K562 (cell line): ENCODE data around the gene PPP1R9A. TPM values are rescaled to one million over a fixed set of nuclear protein-coding genes. Genes with fewer than 3 reads are reported as not detected.

Source experiments
- ATAC-seq: fragments of 200-7000 bp; cut with Tn5 transposase; 3 replicates; pipeline ENCODE4 v1.9.1; 2020; ENCODE audit warnings: moderate library complexity
- BruUV-seq: library from RNA; stranded (reverse); fragments of 400-500 nt; replicated peaks from 2 replicates; lab custom pipeline; 2021; lab: Mats Ljungman, UMichigan
- CTCF ChIA-PET: fragments of 300-600 bp; formaldehyde crosslinking; extraction: SDS; loops from one replicate; lab custom pipeline; 2021; ENCODE audit warnings: low intra/inter-chr PET ratio; lab: Yijun Ruan, JAX
- POLR2A ChIA-PET: fragments of 300-600, 350-650 bp; sonication (Branson Sonifier 250); formaldehyde crosslinking; extraction: SDS; loops from one replicate; lab custom pipeline; 2021; ENCODE audit warnings: antibody characterized with exemption, inconsistent platforms; lab: Yijun Ruan, JAX
- DNase-seq, 4 experiments: peaks; one replicate each; pipeline versions ENCODE4 v3.0.0 to v3.0.0-alpha.2; 2011 to 2018; ENCODE audit warnings: low spot score in 3 of 4, mixed read lengths in 3 of 4; ENCODE audit errors: extremely low read depth in 1 of 4
- FAIRE-seq: peaks from 2 replicates; lab custom pipeline; 2011; peaks lifted over from hg19 to GRCh38; lab: Jason Lieb, UNC
- H2AFZ ChIP-seq: 2 replicates; pipeline ENCODE4 v1.6.0; 2011; ENCODE audit warnings: low read depth, low read length, control low read depth, inconsistent platforms
- H3K27ac ChIP-seq: fragments of 200-600 bp; 3 replicates; pipeline ENCODE4 v1.8.0; 2011; ENCODE audit warnings: low read depth, mild to moderate bottlenecking, control low read depth, inconsistent platforms, low read length, moderate library complexity, mixed read lengths; ENCODE audit errors: extremely low read depth
- H3K27me3 ChIP-seq, 2 experiments: fragments of 300-600 bp in 1 of 2; 2 replicates in 1 of 2; 3 replicates in 1 of 2; pipeline versions ENCODE4 v1.6.0 to v1.8.0; 2011; ENCODE audit warnings: inconsistent platforms in 2 of 2, low read length in 2 of 2, mild to moderate bottlenecking in 1 of 2, mixed read lengths in 1 of 2, moderate library complexity in 1 of 2; ENCODE audit not compliant: control insufficient read depth in 2 of 2, insufficient read depth in 2 of 2
- H3K36me3 ChIP-seq: fragments of 300-600 bp; 3 replicates; pipeline ENCODE4 v1.8.0; 2011; ENCODE audit warnings: mild to moderate bottlenecking, low read length, inconsistent platforms; ENCODE audit not compliant: control insufficient read depth, insufficient read depth
- H3K4me1 ChIP-seq, 2 experiments: fragments of 200-600 bp in 1 of 2; replicated peaks in 1 of 2; 2 replicates in 1 of 2; 3 replicates in 1 of 2; pipeline versions ENCODE4 v1.5.1 to v1.8.0; 2011; ENCODE audit warnings: inconsistent platforms in 2 of 2, low read length in 2 of 2, mild to moderate bottlenecking in 1 of 2, mixed read lengths in 1 of 2, moderate library complexity in 1 of 2; ENCODE audit not compliant: control insufficient read depth in 2 of 2, insufficient read depth in 2 of 2
- H3K4me2 ChIP-seq: 2 replicates; pipeline ENCODE4 v1.6.1; 2011; ENCODE audit warnings: low read length, control low read depth, inconsistent platforms, mixed read lengths; ENCODE audit not compliant: insufficient read depth
- H3K4me3 ChIP-seq: fragments of 200-600 bp; sonication (generic), shearing (Covaris generic); 2 replicates; pipeline ENCODE4 v1.5.1; 2016; ENCODE audit warnings: control low read depth, inconsistent platforms
- H3K79me2 ChIP-seq: fragments of 200-600 bp; 3 replicates; pipeline ENCODE4 v1.8.0; 2011; ENCODE audit warnings: low read length, inconsistent platforms; ENCODE audit not compliant: control insufficient read depth, insufficient read depth
- H3K9ac ChIP-seq, 2 experiments: 2 replicates each; pipeline versions ENCODE4 v1.6.0 to v1.6.1; 2011; ENCODE audit warnings: low read depth in 2 of 2, low read length in 2 of 2, control low read depth in 1 of 2, inconsistent platforms in 1 of 2, mild to moderate bottlenecking in 1 of 2, mixed read lengths in 1 of 2; ENCODE audit not compliant: insufficient read depth in 1 of 2
- H3K9me1 ChIP-seq: one replicate; pipeline ENCODE4 v1.6.0; 2011; ENCODE audit warnings: inconsistent platforms, mild to moderate bottlenecking, low read length, moderate library complexity; ENCODE audit not compliant: control insufficient read depth, insufficient read depth
- H3K9me3 ChIP-seq: replicated peaks from 2 replicates; pipeline ENCODE4 v1.5.1; 2011; ENCODE audit warnings: low read depth, low read length, inconsistent platforms; ENCODE audit not compliant: control insufficient read depth, insufficient read depth
- H4K20me1 ChIP-seq: replicated peaks from 2 replicates; pipeline ENCODE4 v1.6.1; 2011; ENCODE audit warnings: low read length, inconsistent platforms, mixed read lengths; ENCODE audit not compliant: control insufficient read depth, insufficient read depth
- KDM2B ChIP-seq: fragments of 250-450 bp; sonication (Bioruptor Pico); IDR thresholded peaks from 2 replicates; pipeline ENCODE4 v1.8.0; 2021; ENCODE audit warnings: mild to moderate bottlenecking, moderate library complexity
- PTBP1 ChIP-seq: fragments of 200-400 bp; formaldehyde crosslinking; IDR thresholded peaks from 2 replicates; pipeline ENCODE4 v1.6.1; 2017; ENCODE audit warnings: low read depth, low read length
- SIN3A ChIP-seq, 2 experiments: fragments of 150-350 bp in 1 of 2; IDR thresholded peaks; 2 replicates each; pipeline ENCODE4 v1.6.1; 2011 to 2016; ENCODE audit warnings: borderline replicate concordance in 2 of 2, low read depth in 2 of 2, low read length in 2 of 2, mild to moderate bottlenecking in 2 of 2, moderate library complexity in 2 of 2; ENCODE audit not compliant: control insufficient read depth in 1 of 2
- WGBS: fragments of 100-300 bp; shearing (Covaris generic); methylation state at CpG from one replicate; pipeline ENCODE4 v1.1.6; 2016; ENCODE audit warnings: low coverage, mixed read lengths; ENCODE audit not compliant: insufficient coverage; ENCODE audit errors: missing lambda C conversion rate; 5-methylcytosine and 5-hydroxymethylcytosine counted together
- in situ Hi-C: fragments of 300-500 bp; cut with MboI; formaldehyde crosslinking; loops from 4 replicates; pipeline ENCODE4 v1.15.0; 2018; ENCODE audit warnings: inconsistent platforms, mixed read lengths
- intact Hi-C: fragments of 100-400 bp; cut with micrococcal nuclease; formaldehyde crosslinking; loops from 2 replicates; pipeline ENCODE4 v1.14.2; 2022
- polyA plus RNA-seq, 8 experiments: library from polyadenylated mRNA; depleted of rRNA in 4 of 8; stranded (reverse) in 5 of 8; unstranded in 3 of 8; fragments of >200 nt; fragmentation: Nextera tagmentation in 2 of 8; fragmentation: Illumina TruSeq in 1 of 8; extraction: Ambion mirVana in 2 of 8; extraction: Trizol in 1 of 8; gene quantifications; 2 replicates each; pipeline versions ENCODE4 v1.2.1 to v1.2.3, GENCODE V29; 2011 to 2014; ENCODE audit warnings: inconsistent platforms in 1 of 8, missing spikeins in 1 of 8
- total RNA-seq, 7 experiments: library from RNA; depleted of rRNA in 6 of 7; stranded (reverse); fragments of >200 nt in 6 of 7; fragmentation: Illumina TruSeq in 2 of 7; extraction: Trizol in 2 of 7; gene quantifications; 2 replicates each; pipeline versions ENCODE4 v1.2.1 to v1.2.3, GENCODE V29; 2011 to 2021; ENCODE audit warnings: low replicate concordance in 1 of 7
- TF ChIP-seq, protein P1 (sequence below): fragments of 450-650 bp; formaldehyde crosslinking; IDR thresholded peaks from 2 replicates; pipeline ENCODE4 v1.4.0; 2020; ENCODE audit warnings: mild to moderate bottlenecking, mixed read lengths
- TF ChIP-seq, protein P2 (sequence below), 2 experiments: fragments of 450-650 bp in 1 of 2; sonication (generic) in 1 of 2; formaldehyde crosslinking in 1 of 2; IDR thresholded peaks; 2 replicates each; pipeline versions ENCODE4 v1.7.1 to v1.9.0; 2016 to 2022; ENCODE audit warnings: inconsistent platforms in 1 of 2, mild to moderate bottlenecking in 1 of 2, missing genetic modification reagents in 1 of 2

Gene PPP1R9A
- total and polyA plus RNA-seq, 9 of the 15 experiments (the other 6 are each of a cell fraction or from before 2014, with no cell fraction given): 0.24 TPM; not detected in 8

DNA sequence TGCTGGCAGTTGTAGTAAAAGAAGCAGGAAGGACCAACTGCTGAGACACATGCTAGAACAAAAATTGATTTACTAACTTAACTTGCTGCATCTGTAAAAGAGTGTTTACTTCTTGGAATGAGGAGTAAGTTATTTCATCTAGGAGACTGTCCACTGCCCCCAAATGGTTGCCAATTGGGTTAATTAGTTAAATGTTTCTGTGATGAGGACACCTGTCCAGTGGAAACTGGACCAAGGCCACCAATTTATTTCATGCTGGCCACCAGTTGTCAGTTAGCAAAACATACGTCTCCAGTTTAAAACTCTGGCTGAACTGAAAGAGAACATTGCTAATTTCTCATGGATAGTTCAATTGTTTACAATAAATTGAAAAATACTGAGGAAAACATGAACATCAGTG is 191.7 kb downstream of the PPP1R9A start (continued):
- TF ChIP-seq, protein P1, sequence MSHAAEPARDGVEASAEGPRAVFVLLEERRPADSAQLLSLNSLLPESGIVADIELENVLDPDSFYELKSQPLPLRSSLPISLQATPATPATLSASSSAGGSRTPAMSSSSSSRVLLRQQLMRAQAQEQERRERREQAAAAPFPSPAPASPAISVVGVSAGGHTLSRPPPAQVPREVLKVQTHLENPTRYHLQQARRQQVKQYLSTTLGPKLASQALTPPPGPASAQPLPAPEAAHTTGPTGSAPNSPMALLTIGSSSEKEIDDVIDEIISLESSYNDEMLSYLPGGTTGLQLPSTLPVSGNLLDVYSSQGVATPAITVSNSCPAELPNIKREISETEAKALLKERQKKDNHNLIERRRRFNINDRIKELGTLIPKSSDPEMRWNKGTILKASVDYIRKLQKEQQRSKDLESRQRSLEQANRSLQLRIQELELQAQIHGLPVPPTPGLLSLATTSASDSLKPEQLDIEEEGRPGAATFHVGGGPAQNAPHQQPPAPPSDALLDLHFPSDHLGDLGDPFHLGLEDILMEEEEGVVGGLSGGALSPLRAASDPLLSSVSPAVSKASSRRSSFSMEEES: no peak
- no peak for TF ChIP-seq KDM2B (CRISPR knock-in tag)
- TF ChIP-seq SIN3A (IDR thresholded peaks at IDR 0.05; ENCODE audit: borderline replicate concordance in 2 of 2, control insufficient read depth in 1 of 2, low read depth in 2 of 2, low read length in 2 of 2): no peak
- no peak for TF ChIP-seq PTBP1

DNA sequence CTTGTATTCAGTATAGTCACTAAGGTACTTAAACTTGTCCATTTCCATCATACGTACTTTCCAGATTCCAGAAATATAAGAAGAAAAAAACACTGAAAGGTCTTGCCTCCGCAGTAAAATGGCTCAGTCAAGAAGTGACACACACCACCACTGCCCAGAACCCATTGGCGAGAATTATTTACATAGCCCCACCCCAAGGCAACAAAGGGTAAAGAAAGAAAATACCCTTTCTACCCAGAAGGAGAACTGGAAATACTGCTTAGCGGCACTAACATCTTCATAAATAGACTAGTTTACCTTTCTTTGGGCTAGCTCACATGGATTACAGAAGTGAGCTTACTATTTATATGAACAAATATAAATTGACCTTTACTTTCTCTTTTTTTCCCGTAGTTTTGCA is 194.0 kb downstream of the PPP1R9A start:
- Histone ChIP-seq H3K27ac (no peak overlapping the region), H3K27me3 (no peaks in the 10 kb centered on the region), H3K9me1 (no peaks in the 10 kb centered on the region), H3K9ac (no peak overlapping the region), H2AFZ (no peak overlapping the region), H4K20me1 (no peaks in the 10 kb centered on the region), H3K9me3 (no peaks in the 10 kb centered on the region; the same call in none of the 2 replicates), H3K4me3 (no peak overlapping the region), H3K79me2 (no peaks in the 10 kb centered on the region), H3K4me2 (no peak overlapping the region), H3K4me1 (no peaks in the 10 kb centered on the region), H3K36me3 (no peaks in the 10 kb centered on the region)
- in situ Hi-C loops (no loop called here), intact Hi-C loops (no loop called here)
- FAIRE-seq: no peak
- BruUV-seq: no TSS peak
- ATAC-seq: no peak
- WGBS: 2% methylated on average over 5 of the region's 5 CpGs
- DNase-seq: no peak
- ChIA-PET POLR2A (no interaction called here), CTCF (no interaction called here)
- TF ChIP-seq, protein P2, sequence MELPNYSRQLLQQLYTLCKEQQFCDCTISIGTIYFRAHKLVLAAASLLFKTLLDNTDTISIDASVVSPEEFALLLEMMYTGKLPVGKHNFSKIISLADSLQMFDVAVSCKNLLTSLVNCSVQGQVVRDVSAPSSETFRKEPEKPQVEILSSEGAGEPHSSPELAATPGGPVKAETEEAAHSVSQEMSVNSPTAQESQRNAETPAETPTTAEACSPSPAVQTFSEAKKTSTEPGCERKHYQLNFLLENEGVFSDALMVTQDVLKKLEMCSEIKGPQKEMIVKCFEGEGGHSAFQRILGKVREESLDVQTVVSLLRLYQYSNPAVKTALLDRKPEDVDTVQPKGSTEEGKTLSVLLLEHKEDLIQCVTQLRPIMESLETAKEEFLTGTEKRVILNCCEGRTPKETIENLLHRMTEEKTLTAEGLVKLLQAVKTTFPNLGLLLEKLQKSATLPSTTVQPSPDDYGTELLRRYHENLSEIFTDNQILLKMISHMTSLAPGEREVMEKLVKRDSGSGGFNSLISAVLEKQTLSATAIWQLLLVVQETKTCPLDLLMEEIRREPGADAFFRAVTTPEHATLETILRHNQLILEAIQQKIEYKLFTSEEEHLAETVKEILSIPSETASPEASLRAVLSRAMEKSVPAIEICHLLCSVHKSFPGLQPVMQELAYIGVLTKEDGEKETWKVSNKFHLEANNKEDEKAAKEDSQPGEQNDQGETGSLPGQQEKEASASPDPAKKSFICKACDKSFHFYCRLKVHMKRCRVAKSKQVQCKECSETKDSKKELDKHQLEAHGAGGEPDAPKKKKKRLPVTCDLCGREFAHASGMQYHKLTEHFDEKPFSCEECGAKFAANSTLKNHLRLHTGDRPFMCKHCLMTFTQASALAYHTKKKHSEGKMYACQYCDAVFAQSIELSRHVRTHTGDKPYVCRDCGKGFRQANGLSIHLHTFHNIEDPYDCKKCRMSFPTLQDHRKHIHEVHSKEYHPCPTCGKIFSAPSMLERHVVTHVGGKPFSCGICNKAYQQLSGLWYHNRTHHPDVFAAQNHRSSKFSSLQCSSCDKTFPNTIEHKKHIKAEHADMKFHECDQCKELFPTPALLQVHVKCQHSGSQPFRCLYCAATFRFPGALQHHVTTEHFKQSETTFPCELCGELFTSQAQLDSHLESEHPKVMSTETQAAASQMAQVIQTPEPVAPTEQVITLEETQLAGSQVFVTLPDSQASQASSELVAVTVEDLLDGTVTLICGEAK (IDR thresholded peaks at IDR 0.05): no peak
- TF ChIP-seq, protein P2 (CRISPR knock-in tag; IDR thresholded peaks at IDR 0.05): no peak
